HG02763 (cell line): ENCODE results near the gene LDLRAD3.
"Not testable (repeated sequence)": the region's sequence is repeated elsewhere in the genome, so short reads cannot be mapped to it uniquely, and the experiment has no call there.

ENCODE experiments used
- ATAC-seq: cut with Tn5 transposase; IDR thresholded peaks from one replicate; pipeline ENCODE4 v1.9.1; 2021; ENCODE audit warnings: mild to moderate bottlenecking, moderate library complexity; ENCODE audit not compliant: unreplicated experiment

LDLRAD3 gene

GRCh38 chr11:36156161-36156816, 212.4 kb downstream of the LDLRAD3 start:
- no peak for ATAC-seq

DNA sequence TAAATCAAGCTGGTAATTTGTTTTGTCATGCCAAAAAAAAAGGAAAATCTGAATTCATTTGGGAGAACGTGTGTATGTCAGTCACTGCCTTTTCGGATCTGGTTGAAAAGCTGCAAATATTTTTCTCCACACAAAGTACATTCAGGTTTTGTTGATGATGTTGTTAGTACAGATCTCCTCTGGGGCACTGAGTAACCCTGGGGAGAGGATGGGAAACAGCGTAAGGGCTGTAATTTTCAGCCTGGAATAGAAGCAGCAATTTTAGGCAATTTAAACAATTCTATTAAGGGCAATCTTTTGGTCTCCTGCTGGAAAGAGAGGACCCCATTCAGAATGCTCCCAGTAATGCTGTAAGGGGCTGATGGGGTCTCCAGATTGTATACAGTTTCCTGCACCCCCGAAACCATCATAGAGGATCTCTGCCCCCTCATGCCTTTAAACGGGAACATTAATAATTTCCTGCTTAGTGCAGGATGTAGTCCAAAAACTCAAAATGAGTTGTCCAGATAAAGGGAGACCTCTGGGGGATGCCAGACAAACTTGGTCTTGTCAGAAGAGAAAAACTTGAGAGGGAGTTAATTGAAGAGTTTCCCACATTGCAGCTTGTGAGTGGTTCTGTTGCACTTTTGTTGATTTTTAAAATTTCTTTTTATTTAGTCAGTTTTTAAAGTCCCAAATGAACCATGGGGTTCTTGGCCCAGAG, 213.1 kb downstream of the LDLRAD3 start:
- ATAC-seq: no peak

GRCh38 chr11:36160091-36160490, 216.2 kb downstream of the LDLRAD3 start:
- ATAC-seq: no peak

DNA sequence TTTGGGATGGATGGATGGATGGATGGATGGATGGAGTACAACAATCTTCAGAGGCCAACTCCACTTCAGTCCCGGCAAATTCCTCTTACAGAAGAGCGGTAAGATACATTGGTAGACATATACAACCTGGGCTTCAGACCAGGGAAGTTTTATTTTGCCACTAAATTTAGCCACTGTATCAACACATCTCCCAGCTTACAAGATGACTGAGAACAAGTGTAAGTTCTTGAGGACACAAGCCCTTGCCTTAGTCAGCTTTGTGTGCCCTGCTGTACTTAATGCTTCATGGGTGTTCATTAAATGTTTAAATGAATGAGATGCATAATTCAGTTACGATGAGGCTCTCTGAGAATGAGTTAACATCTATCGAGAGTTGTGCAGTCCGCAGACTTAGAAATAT, 217.7 kb downstream of the LDLRAD3 start:
- no peak for ATAC-seq

DNA sequence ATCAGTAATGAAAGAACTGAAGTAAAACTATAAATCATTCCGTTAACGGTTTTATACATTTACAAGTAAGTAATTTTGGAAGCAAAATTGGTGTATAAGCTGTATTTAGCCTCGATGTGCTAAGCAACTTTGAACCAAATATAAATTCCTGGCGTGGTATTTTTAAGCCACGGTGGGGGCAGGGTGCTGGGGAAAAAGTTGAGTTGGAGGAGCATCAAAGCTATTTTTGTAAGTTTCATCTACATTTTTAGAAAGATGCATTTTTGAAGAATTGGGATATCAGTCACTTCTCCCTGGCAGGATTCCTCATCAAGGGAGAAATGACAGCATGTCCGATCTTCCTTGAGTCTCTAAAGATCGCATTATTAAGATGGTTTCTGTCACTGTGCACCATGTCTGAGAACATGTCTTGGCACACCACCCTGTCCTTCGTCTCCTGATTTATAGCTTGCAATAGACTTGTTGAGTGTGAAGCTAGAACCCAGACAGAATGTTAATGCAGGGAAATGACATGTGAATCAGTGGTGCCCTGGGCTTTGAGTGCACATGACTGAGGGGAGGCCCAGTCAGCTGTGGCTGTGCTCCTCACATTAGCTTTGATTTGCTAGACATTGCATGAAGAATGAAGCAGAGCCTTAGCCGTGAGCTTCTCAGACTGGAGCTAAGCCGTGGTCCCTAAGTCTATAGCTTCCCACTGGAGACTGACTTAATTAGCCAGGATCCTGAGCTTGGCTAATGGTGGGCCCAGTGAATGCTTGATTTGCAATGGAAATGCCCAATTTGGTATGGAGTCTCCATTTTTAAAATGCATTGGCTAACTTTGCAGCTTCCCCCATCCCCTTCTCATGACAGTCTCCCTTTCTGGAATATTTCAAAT, 218.4 kb downstream of the LDLRAD3 start:
- ATAC-seq: no peak

GRCh38 chr11:36162883-36163434, 219.1 kb downstream of the LDLRAD3 start:
- ATAC-seq: no peak

DNA sequence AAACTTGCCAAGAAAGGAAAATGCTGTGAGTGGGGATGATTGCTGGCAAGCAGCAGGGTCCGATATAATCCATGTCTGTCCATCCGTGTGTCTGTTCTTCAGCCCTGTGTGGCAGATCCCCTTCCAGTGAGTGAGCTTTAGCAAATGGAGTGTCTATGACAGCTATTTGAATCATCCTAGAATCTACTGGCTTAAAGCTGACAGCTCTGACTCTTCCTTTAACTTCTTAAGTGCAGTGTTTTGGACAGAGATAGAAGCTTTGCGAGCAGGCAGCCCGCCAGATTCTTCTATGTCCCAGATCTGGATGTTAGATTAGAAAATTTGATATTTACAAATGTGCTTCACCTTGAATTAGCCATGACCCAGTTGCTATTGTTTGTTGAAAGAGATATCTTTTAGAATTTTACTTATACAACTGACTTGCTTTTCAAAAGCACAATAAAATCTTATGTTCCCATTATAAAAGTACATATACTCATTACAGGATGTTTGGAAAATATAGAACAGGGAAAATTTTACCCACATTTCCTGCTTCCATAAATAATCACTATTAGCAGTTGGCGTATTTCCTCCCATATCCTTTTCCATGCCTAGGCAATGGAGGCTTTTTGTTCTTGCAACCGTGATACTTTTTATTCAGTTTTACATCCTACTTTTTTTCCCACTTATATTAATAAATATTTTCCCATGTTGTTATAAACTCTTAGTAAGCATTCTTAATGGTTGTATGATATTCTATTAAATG, 220.8 kb downstream of the LDLRAD3 start:
- ATAC-seq: no peak

GRCh38 chr11:36165621-36166397, 221.9 kb downstream of the LDLRAD3 start:
- ATAC-seq: no peak

- no peak for ATAC-seq
Measured at GRCh38 chr11:36167073-36167472, 223.2 kb downstream of the LDLRAD3 start.

DNA sequence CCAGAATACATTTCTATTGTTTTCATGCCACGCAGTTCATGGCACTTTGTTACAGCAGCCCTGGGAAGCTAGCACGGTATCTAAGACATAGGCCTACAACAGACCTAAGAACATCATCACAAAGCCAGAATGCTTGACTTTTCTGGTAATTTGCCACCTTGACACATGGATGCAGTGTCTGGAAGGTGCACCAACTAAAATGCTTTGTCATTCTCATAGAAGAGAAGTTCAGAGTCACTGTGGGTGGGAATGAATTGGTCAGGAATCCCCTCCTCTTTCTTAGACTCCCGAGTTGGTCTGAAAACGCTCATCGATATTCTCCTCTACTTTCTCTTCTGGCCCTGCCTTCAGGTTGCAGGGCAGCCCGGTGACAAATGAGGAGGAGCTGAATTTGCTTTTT, 223.9 kb downstream of the LDLRAD3 start:
- no peak for ATAC-seq

- ATAC-seq: no peak
Measured at GRCh38 chr11:36177836-36178235, 234.0 kb downstream of the LDLRAD3 start.

DNA sequence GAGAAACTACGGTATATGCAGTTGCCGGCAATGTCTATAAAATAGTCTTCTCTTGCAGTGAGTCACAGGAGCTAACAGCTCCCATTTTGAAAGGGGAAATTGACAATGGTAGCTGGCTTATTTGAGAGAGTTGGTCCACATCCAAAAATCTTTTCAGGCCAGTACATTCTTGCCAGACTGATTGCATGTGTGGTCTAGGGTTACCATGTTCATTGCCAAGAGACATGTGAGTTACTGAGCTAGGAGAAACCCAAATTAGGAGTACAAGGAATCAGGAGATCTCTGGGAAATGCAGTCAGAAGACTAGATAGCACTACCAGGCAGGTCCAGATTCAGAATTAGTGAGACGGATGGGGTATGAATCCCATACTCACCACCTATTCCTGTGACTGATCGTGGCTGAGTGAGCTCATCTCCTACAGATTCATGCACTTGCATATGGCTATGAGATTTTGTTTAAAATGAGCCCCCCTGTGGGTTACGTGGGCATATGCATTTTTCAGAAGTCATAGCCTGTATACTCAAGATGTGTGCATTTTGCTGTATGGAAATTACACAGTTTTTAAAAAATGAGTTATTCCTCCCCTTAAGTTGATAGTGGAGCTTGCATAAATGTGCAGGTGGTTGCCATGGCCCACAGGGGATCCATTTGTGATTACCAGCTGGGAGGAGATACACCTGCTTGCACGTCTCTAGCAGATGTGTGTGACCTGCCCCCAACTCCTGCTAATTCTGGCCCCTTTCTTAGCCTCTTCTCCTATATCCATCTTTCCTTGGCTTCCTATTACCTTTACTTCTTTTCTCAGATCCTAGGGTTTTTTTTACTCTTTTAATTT, 242.7 kb downstream of the LDLRAD3 start:
- no peak for ATAC-seq

DNA sequence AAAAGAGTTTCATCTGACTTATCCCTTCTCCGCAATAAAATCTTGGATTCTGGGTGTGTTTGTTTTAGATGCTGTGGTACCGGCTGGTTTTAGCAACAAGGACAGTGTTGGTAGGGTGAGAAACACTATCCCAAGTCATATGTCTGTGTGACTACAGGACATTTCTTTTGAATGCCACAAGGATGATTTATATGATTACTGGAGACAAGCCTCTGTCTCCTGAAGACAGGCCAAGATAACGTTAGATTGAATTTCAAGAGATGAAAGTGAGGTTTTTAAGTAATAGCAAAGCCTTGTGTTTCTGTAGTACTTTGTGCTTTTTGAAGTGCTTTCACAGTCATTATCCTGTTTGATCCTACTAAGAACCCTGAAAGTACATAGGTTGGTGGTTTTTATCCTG, 243.8 kb downstream of the LDLRAD3 start:
- ATAC-seq: no peak

GRCh38 chr11:36189735-36190134, 245.9 kb downstream of the LDLRAD3 start:
- ATAC-seq: not testable (repeated sequence)

DNA sequence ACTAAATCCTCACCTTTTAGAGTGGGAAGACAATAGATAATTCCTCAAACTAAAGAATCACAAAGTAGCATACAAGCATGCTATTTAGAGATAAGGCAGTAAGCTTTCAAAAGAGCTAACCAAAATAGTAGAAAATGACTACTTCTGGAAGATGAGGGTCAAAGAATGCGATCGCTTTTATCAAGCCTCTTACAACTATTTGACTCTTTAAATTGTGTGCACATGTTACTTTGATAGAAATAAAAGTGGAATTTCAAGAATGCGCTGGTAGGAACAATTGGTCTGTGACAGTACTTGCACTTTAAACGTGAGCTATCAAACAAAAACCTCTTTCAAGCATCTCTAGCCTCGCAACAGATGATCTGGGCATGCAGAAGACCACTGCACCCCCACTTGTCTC, 248.1 kb downstream of the LDLRAD3 start:
- no peak for ATAC-seq

DNA sequence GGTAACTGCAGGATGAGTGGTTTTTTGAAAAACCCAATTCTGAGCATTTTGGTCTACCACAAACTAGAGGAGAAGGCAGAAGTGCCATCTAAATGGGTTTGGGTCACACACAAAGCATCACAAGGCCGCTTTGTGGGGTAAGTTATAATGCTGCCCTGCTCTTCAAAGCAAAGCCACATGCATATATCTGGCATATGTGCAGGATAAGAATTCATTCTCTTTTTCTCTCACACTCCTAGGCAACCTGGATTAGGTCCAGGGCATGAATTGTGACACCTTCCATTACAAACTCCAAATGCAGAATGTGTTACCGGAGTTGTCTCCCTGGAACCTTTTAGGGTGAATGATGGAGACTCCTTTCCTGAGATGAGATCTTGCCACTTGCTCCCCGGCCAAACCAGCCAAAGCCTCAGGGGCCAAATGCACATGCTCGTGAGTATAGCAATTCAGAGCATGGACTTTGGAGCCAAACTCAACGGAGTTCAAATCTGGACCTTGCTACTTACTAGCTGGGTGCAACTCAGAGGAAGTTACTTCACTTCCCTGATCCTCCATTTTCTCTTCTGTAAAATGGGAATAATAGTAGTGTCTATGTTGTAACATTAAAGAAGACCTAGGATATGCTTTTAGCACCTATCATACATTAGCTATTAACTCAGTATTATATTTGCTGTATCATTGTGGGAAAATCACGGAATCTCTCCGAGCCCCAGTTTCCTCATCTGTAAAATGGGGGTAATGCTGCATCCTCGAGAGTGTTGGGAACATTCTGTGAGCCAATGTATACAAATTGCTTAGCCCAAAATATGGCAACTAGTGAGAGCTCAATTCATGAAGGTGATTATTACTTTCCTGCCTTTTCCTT, 248.8 kb downstream of the LDLRAD3 start:
- ATAC-seq: no peak

GRCh38 chr11:36193290-36193619, 249.4 kb downstream of the LDLRAD3 start:
- ATAC-seq: no peak

GRCh38 chr11:36193721-36194120, 249.9 kb downstream of the LDLRAD3 start:
- ATAC-seq: no peak
